Fibroblast of skin of scalp (primary cell): Measurements from ENCODE around the gene AMN1.

Source experiments
- DNase-seq: peaks from one replicate; pipeline ENCODE4 v3.0.0-alpha.2; 2013

The AMN1 gene

GRCh38 chr12:31627456-31628054 is 101.3 kb downstream of the AMN1 start:
- DNase-seq: no peak

- DNase-seq: no peak
These were observed 102.4 kb downstream of the AMN1 start for GRCh38 chr12:31626270-31626995.

- no peak for DNase-seq
These were observed 106.8 kb downstream of the AMN1 start for GRCh38 chr12:31622038-31622437.
